T47D (cell line): ENCODE measurements around the gene PRKCH.

ENCODE experiments used
- DNase-seq, 2 experiments: peaks; one replicate each; pipeline versions ENCODE4 v3.0.0 to v3.0.0-alpha.2; 2011 to 2012; ENCODE audit warnings: low read depth in 1 of 2, low spot score in 1 of 2
- JUND ChIP-seq: IDR thresholded peaks from 2 replicates; pipeline ENCODE4 v1.6.1; 2012; ENCODE audit warnings: low read depth
- in situ Hi-C: cut with HindIII; loops from 2 replicates; pipeline ENCODE4 v1.10.0; 2016; ENCODE audit warnings: low sequenced_read_pairs, low pct_unique_long_range_greater_than_20kb

The PRKCH gene

GRCh38 chr14:61365667-61366212 is 44.4 kb downstream of the PRKCH start:
- no peak for TF ChIP-seq JUND
- no peak for DNase-seq
- in situ Hi-C loops = no loop called here

- in situ Hi-C loops = no loop called here
- DNase-seq = peak; percentile 51 to 90
- no peak for TF ChIP-seq JUND
These were observed 46.8 kb downstream of the PRKCH start for GRCh38 chr14:61368114-61368710.

- in situ Hi-C loops = no loop called here
- TF ChIP-seq JUND = no peak
- DNase-seq = no peak
These were observed 47.5 kb downstream of the PRKCH start for GRCh38 chr14:61368781-61369453.

- no peak for TF ChIP-seq JUND
- in situ Hi-C loops = no loop called here
- no peak for DNase-seq
These were observed 48.1 kb downstream of the PRKCH start for GRCh38 chr14:61369454-61369810.

- in situ Hi-C loops = no loop called here
- no peak for DNase-seq
- TF ChIP-seq JUND = no peak
These were observed 51.0 kb downstream of the PRKCH start for GRCh38 chr14:61372379-61372778.

GRCh38 chr14:61372842-61373555 is 51.6 kb downstream of the PRKCH start:
- no peak for DNase-seq
- TF ChIP-seq JUND = no peak
- in situ Hi-C loops = no loop called here

- no peak for TF ChIP-seq JUND
- no peak for DNase-seq
- in situ Hi-C loops = no loop called here
These were observed 52.9 kb downstream of the PRKCH start for GRCh38 chr14:61374284-61374683.

GRCh38 chr14:61375218-61375617 is 53.8 kb downstream of the PRKCH start:
- no peak for TF ChIP-seq JUND
- DNase-seq = no peak
- in situ Hi-C loops = no loop called here

- in situ Hi-C loops = no loop called here
- TF ChIP-seq JUND = no peak
- no peak for DNase-seq
These were observed 54.9 kb downstream of the PRKCH start for GRCh38 chr14:61376314-61376713.

- in situ Hi-C loops = no loop called here
These were observed 56.4 kb downstream of the PRKCH start for GRCh38 chr14:61377749-61378148.

GRCh38 chr14:61379639-61380184 is 58.3 kb downstream of the PRKCH start:
- TF ChIP-seq JUND = no peak
- DNase-seq = no peak
- in situ Hi-C loops = no loop called here

More at GRCh38 chr14:61377749-61378148, 56.4 kb downstream of the PRKCH start:
- TF ChIP-seq JUND = no peak
- DNase-seq = no peak

GRCh38 chr14:61380984-61381383 is 59.6 kb downstream of the PRKCH start:
- in situ Hi-C loops = no loop called here
- no peak for TF ChIP-seq JUND
- DNase-seq = peak in 1 of 2 experiments; percentile 68

GRCh38 chr14:61381553-61381952 is 60.2 kb downstream of the PRKCH start:
- in situ Hi-C loops = no loop called here
- no peak for DNase-seq
- no peak for TF ChIP-seq JUND
